Endothelial cell of umbilical vein (primary cell): Measurements from ENCODE around the gene TRAF1. TPM values are rescaled to one million over a fixed set of nuclear protein-coding genes. Genes with fewer than 3 reads are reported as not detected.

Source experiments
- BruUV-seq: library from RNA; stranded (reverse); fragments of 400-500 nt; replicated peaks from 2 replicates; lab custom pipeline; 2021; lab: Mats Ljungman, UMichigan
- CTCF ChIA-PET: fragments of 300-600, 350-600 bp; sonication (Branson Sonifier 250); formaldehyde crosslinking; loops from one replicate; lab custom pipeline; 2021; ENCODE audit warnings: antibody characterized with exemption, inconsistent platforms; lab: Charles Lee
- POLR2A ChIA-PET: fragments of 300-600, 350-600 bp; sonication (Branson Sonifier 250); formaldehyde crosslinking; loops from one replicate; lab custom pipeline; 2021; ENCODE audit warnings: antibody characterized with exemption, inconsistent platforms; lab: Charles Lee
- DNase-seq: peaks from one replicate; pipeline ENCODE4 v3.0.0-alpha.2; 2011; ENCODE audit warnings: low read depth, low spot score
- FAIRE-seq: peaks from 2 replicates; lab custom pipeline; 2011; peaks lifted over from hg19 to GRCh38; lab: Jason Lieb, UNC
- H2AFZ ChIP-seq: 2 replicates; pipeline ENCODE4 v1.6.0; 2012; ENCODE audit warnings: low read depth, low read length, control low read depth, inconsistent platforms
- H3K27ac ChIP-seq: 2 replicates; pipeline ENCODE4 v1.5.1; 2011; ENCODE audit warnings: low read depth, mild to moderate bottlenecking, control low read depth, low read length, moderate library complexity; ENCODE audit not compliant: insufficient read depth
- H3K27me3 ChIP-seq, 2 experiments: 2 replicates each; pipeline versions ENCODE4 v1.6.0 to v1.6.1; 2011; ENCODE audit warnings: low read length in 2 of 2, mixed read lengths in 1 of 2; ENCODE audit not compliant: control insufficient read depth in 2 of 2, insufficient read depth in 2 of 2
- H3K36me3 ChIP-seq, 2 experiments: 2 replicates in 1 of 2; 3 replicates in 1 of 2; pipeline ENCODE4 v1.5.1; 2011; ENCODE audit warnings: low read length in 2 of 2, mild to moderate bottlenecking in 1 of 2, moderate library complexity in 1 of 2; ENCODE audit not compliant: control insufficient read depth in 2 of 2, insufficient read depth in 2 of 2; ENCODE audit errors: extremely low read depth in 1 of 2
- H3K4me1 ChIP-seq: 3 replicates; pipeline ENCODE4 v1.5.1; 2011; ENCODE audit warnings: mild to moderate bottlenecking, low read length; ENCODE audit not compliant: control insufficient read depth, insufficient read depth; ENCODE audit errors: extremely low read depth
- H3K4me2 ChIP-seq: 2 replicates; pipeline ENCODE4 v1.6.1; 2011; ENCODE audit warnings: low read length, control low read depth, mixed read lengths; ENCODE audit not compliant: insufficient read depth
- H3K4me3 ChIP-seq, 3 experiments: fragments of 200-600 bp in 1 of 3; sonication (generic), shearing (Covaris generic) in 1 of 3; replicated peaks in 1 of 3; 2 replicates each; pipeline ENCODE4 v1.5.1; 2011 to 2016; ENCODE audit warnings: control low read depth in 3 of 3, low read length in 3 of 3, mild to moderate bottlenecking in 2 of 3, inconsistent platforms in 1 of 3, low read depth in 1 of 3, moderate library complexity in 1 of 3; ENCODE audit not compliant: insufficient read depth in 1 of 3
- H3K79me2 ChIP-seq: 2 replicates; pipeline ENCODE4 v1.6.0; 2012; ENCODE audit warnings: low read length, inconsistent platforms; ENCODE audit not compliant: control insufficient read depth, insufficient read depth
- H3K9ac ChIP-seq: replicated peaks from 2 replicates; pipeline ENCODE3; 2011; ENCODE audit warnings: low read length, control low read depth; ENCODE audit not compliant: insufficient read depth; ENCODE audit errors: extremely low read depth
- H3K9me1 ChIP-seq: replicated peaks from 3 replicates; pipeline ENCODE4 v1.6.0; 2011; ENCODE audit warnings: mild to moderate bottlenecking, low read length; ENCODE audit not compliant: control insufficient read depth, insufficient read depth; ENCODE audit errors: extremely low read depth
- H3K9me3 ChIP-seq: replicated peaks from 2 replicates; pipeline ENCODE4 v1.5.1; 2012; ENCODE audit warnings: low read length, inconsistent platforms; ENCODE audit not compliant: control insufficient read depth, insufficient read depth
- H4K20me1 ChIP-seq: replicated peaks from 2 replicates; pipeline ENCODE3; 2011; ENCODE audit warnings: mild to moderate bottlenecking, low read length; ENCODE audit not compliant: control insufficient read depth, insufficient read depth; ENCODE audit errors: extremely low read depth
- EZH2 ChIP-seq: IDR thresholded peaks from 2 replicates; pipeline ENCODE4 v1.6.1; 2012; ENCODE audit warnings: borderline replicate concordance, low read depth, mild to moderate bottlenecking, moderate library complexity, low read length, inconsistent platforms; ENCODE audit not compliant: severe bottlenecking
- FOS ChIP-seq: IDR thresholded peaks from 2 replicates; pipeline ENCODE4 v1.6.1; 2011; ENCODE audit warnings: mild to moderate bottlenecking, low read length, moderate library complexity, borderline replicate concordance; ENCODE audit not compliant: insufficient read depth
- GATA2 ChIP-seq: IDR thresholded peaks from 2 replicates; pipeline ENCODE4 v1.7.0; 2011; ENCODE audit warnings: low read depth, mild to moderate bottlenecking, moderate library complexity, mixed read lengths, low read length; ENCODE audit not compliant: insufficient read length, insufficient read depth
- JUN ChIP-seq: IDR thresholded peaks from 2 replicates; pipeline ENCODE4 v1.6.1; 2011; ENCODE audit warnings: borderline replicate concordance, low read depth; ENCODE audit not compliant: insufficient read length, insufficient read depth
- MYC ChIP-seq: IDR thresholded peaks from one replicate; pipeline ENCODE4 v1.6.1; 2011; ENCODE audit warnings: mild to moderate bottlenecking, low read depth, low read length
- POLR2A ChIP-seq: IDR thresholded peaks from 2 replicates; pipeline ENCODE4 v1.6.1; 2012; ENCODE audit warnings: low read depth, mild to moderate bottlenecking, control low read depth, low read length
- POLR2AphosphoS5 ChIP-seq: IDR thresholded peaks from 2 replicates; pipeline ENCODE4 v1.6.1; 2012; ENCODE audit warnings: low read depth, mild to moderate bottlenecking, control low read depth, low read length, moderate library complexity; ENCODE audit not compliant: insufficient read depth
- dilution Hi-C: fragments of 300-500 bp; cut with MboI; formaldehyde crosslinking; loops from one replicate; pipeline ENCODE4 v1.15.0; 2019; ENCODE audit warnings: low sequenced_read_pairs; ENCODE audit not compliant: extremely low pct_ligation_motif_present
- intact Hi-C: fragments of 100-400 bp; cut with micrococcal nuclease; formaldehyde crosslinking; loops from one replicate; pipeline ENCODE4 v1.10.0; 2022
- polyA plus RNA-seq, 4 experiments: library from polyadenylated mRNA; depleted of rRNA in 3 of 4; stranded (reverse) in 3 of 4; unstranded in 1 of 4; fragments of >200 nt; gene quantifications; 2 replicates each; pipeline versions ENCODE4 v1.2.1 to v1.2.3, GENCODE V29; 2011 to 2012; ENCODE audit warnings: missing spikeins in 1 of 4
- total RNA-seq: library from RNA; stranded (reverse); gene quantifications from 2 replicates; pipeline ENCODE4 v1.2.3, GENCODE V29; 2021
- TF ChIP-seq, protein P1 (sequence below): IDR thresholded peaks from 2 replicates; pipeline ENCODE4 v1.6.1; 2011; ENCODE audit not compliant: insufficient read depth, insufficient read length
- TF ChIP-seq, protein P2 (sequence below), 2 donors: IDR thresholded peaks; 1 replicate in 1 of 2; 2 replicates in 1 of 2; pipeline ENCODE4 v1.5.1; 2011; ENCODE audit warnings: low read length in 2 of 2, mild to moderate bottlenecking in 2 of 2, moderate library complexity in 2 of 2, control low read depth in 1 of 2, inconsistent platforms in 1 of 2, low read depth in 1 of 2; ENCODE audit not compliant: insufficient read depth in 1 of 2; ENCODE audit errors: extremely low read depth in 1 of 2

The TRAF1 gene
- total and polyA plus RNA-seq, 2 donors (not counting 3 experiments of a cell fraction or from before 2014, with no cell fraction given), result 2.0 to 2.6 TPM

DNA sequence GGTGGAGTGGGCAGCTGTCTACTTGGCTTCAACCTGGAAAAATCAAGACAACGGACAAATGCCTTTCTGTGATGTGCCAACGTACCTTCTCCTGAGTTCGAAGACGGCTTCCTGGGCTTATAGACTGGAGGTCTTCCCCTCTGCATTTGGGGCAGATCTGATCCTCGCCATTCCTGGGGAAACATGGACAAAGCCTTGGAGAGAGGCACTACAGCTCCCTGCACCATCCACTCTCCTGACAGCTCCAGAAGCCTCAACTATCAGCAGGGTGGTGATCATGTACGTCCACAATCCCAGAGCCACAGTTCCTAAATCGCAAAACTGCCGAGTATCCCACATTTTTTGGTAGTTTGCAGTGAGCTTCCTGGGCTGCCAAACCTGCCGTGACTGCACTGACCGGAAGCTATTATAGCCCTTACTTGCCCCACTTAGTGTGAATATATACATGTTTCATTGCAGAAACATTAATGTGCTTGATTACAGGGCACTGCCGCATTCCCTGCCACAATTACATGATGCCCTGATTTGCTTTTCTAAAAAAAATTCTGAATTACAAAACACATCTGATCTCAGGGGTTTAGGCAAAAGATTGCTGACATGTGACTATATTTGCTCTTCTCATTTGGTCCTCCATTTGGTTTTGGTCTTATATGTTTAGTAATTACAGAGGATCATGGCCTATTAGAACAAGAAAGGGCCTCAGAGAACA is 2.8 kb downstream of the TRAF1 start:
- dilution Hi-C loops, result no loop called here
- no peak overlapping the region for H2AFZ ChIP-seq
- no peaks in the 10 kb centered on the region for H3K9me1 ChIP-seq
- peaks cover 16% of the 10 kb centered on the region for H3K4me1 ChIP-seq
- H3K36me3 ChIP-seq, result no peaks in the 10 kb centered on the region
- H3K9me3 ChIP-seq, result no peaks in the 10 kb centered on the region
- no peaks in the 10 kb centered on the region for H4K20me1 ChIP-seq
- TF ChIP-seq POLR2AphosphoS5 (no peak), EZH2 (no peak), GATA2 (no peak), POLR2A (no peak), MYC (no peak)
- DNase-seq, result no peak
- H3K79me2 ChIP-seq, result no peaks in the 10 kb centered on the region
- no peak overlapping the region for H3K9ac ChIP-seq
- BruUV-seq, result no TSS peak
- no peak overlapping the region for H3K27ac ChIP-seq
- FAIRE-seq, result no peak
- no peaks in the 10 kb centered on the region for H3K27me3 ChIP-seq
- H3K4me3 ChIP-seq, result no peak overlapping the region
- ChIA-PET POLR2A (no interaction called here), CTCF (interaction anchor here (0.7 kb wide), 1 partner anchor 149 kb away, joined by 3 read pairs; no protein-coding TSS in a partner anchor)
- intact Hi-C loops, result no loop called here
- no peak overlapping the region for H3K4me2 ChIP-seq

DNA sequence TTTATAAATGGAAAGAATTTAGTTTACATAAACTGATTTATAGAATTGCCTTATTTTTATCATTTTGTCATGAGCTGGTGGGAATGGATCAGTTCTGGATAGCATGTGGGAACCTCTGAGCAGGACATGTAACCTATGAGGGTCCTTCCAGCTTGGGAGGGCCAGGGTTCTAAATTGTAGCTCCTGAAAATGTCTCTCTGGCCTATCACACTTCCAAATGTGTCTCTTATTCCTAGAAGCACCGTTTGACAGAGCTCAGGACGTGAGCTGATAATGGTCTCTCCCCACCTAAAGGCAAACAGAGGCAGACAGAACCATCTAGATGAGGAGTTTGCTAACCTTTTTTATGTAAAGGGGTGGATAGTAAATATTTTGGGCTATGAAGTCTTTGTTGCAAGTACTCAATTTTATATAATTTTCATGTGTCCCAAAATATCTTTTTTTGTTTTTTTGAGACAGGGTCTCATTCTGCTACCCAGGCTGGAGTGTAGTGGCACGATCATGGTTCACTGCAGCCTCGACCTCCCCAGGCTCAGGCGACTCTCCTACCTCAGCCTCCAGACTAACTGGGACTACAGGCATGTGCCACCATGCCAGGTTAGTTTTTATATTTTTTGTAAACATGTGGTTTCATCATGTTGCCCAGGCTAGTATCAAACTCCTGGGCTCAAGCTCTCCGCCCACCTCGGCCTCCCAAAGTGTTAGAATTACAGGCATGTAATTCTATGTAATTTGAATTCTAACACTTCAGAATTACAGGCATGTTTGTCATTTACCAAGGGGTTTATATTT is 4.0 kb downstream of the TRAF1 start:
- Histone ChIP-seq H4K20me1 (no peaks in the 10 kb centered on the region), H3K4me2 (no peak overlapping the region), H3K79me2 (no peaks in the 10 kb centered on the region), H3K4me1 (peaks cover 8% of the 10 kb centered on the region), H3K9me1 (no peaks in the 10 kb centered on the region), H3K9ac (no peak overlapping the region), H3K9me3 (no peaks in the 10 kb centered on the region), H3K27ac (no peak overlapping the region), H3K36me3 (no peaks in the 10 kb centered on the region), H3K27me3 (no peaks in the 10 kb centered on the region), H2AFZ (no peak overlapping the region), H3K4me3 (no peak overlapping the region)
- POLR2A ChIA-PET, result no interaction called here
- CTCF ChIA-PET, result no interaction called here
- TF ChIP-seq POLR2A (no peak), JUN (no peak), FOS (no peak), GATA2 (no peak), EZH2 (no peak), MYC (no peak), POLR2AphosphoS5 (no peak)
- TF ChIP-seq, protein P1, sequence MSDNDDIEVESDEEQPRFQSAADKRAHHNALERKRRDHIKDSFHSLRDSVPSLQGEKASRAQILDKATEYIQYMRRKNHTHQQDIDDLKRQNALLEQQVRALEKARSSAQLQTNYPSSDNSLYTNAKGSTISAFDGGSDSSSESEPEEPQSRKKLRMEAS, result no peak
- TF ChIP-seq, protein P2, sequence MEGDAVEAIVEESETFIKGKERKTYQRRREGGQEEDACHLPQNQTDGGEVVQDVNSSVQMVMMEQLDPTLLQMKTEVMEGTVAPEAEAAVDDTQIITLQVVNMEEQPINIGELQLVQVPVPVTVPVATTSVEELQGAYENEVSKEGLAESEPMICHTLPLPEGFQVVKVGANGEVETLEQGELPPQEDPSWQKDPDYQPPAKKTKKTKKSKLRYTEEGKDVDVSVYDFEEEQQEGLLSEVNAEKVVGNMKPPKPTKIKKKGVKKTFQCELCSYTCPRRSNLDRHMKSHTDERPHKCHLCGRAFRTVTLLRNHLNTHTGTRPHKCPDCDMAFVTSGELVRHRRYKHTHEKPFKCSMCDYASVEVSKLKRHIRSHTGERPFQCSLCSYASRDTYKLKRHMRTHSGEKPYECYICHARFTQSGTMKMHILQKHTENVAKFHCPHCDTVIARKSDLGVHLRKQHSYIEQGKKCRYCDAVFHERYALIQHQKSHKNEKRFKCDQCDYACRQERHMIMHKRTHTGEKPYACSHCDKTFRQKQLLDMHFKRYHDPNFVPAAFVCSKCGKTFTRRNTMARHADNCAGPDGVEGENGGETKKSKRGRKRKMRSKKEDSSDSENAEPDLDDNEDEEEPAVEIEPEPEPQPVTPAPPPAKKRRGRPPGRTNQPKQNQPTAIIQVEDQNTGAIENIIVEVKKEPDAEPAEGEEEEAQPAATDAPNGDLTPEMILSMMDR (IDR thresholded peaks at IDR 0.05; ENCODE audit: extremely low read depth in 1 of 2, insufficient read depth in 1 of 2, low read depth in 1 of 2, low read length in 2 of 2), result no peak
- no peak for FAIRE-seq
- no TSS peak for BruUV-seq
- intact Hi-C loops (no loop called here), dilution Hi-C loops (no loop called here)
- no peak for DNase-seq
